Hepatocyte (in vitro differentiated cells): ENCODE results near the gene SMIM11.

Experiments
- EZH2 ChIP-seq: fragments of 200-600 bp; sonication (generic); IDR thresholded peaks from 2 replicates; pipeline ENCODE4 v1.6.1; 2016; ENCODE audit warnings: antibody characterized with exemption, mild to moderate bottlenecking, borderline replicate concordance
- TF ChIP-seq, protein P1 (sequence below): fragments of 200-600 bp; sonication (generic); IDR thresholded peaks from 2 replicates; pipeline ENCODE4 v1.5.1; 2016; ENCODE audit warnings: antibody characterized with exemption, mild to moderate bottlenecking; ENCODE audit not compliant: poor library complexity

DNA sequence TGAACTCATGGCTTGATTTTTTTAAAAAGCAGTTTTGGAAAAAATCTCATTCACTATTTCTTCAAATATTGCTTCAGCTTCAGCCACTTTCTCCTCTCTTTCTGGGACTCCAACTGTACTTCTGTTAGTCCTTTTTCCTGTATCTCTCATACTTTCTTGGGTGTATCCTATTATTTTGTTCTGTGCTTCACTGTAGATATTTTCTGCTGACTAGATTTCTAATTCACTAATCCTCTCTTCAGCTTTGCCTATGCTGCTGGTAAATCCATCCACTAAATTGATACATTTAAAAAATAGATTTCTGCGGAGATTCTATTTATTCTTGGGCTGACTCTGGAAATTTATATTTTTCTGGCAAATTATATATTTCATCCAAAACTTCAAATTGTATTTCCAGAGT is 16.4 kb upstream of the SMIM11 start:
- TF ChIP-seq, protein P1, sequence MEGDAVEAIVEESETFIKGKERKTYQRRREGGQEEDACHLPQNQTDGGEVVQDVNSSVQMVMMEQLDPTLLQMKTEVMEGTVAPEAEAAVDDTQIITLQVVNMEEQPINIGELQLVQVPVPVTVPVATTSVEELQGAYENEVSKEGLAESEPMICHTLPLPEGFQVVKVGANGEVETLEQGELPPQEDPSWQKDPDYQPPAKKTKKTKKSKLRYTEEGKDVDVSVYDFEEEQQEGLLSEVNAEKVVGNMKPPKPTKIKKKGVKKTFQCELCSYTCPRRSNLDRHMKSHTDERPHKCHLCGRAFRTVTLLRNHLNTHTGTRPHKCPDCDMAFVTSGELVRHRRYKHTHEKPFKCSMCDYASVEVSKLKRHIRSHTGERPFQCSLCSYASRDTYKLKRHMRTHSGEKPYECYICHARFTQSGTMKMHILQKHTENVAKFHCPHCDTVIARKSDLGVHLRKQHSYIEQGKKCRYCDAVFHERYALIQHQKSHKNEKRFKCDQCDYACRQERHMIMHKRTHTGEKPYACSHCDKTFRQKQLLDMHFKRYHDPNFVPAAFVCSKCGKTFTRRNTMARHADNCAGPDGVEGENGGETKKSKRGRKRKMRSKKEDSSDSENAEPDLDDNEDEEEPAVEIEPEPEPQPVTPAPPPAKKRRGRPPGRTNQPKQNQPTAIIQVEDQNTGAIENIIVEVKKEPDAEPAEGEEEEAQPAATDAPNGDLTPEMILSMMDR = no peak
- TF ChIP-seq EZH2 = no peak
